DND-41 (cell line): ENCODE results near the gene SPDEF.
A peak's percentile ranks its signal among the peaks of the same experiment; 100 is the strongest.

Experiments
- ATAC-seq: fragments of 200-7000 bp; cut with Tn5 transposase; 3 replicates; pipeline ENCODE4 v1.9.1; 2021; ENCODE audit warnings: low read depth; ENCODE audit not compliant: insufficient read depth
- DNase-seq: peaks from one replicate; pipeline ENCODE4 v3.0.0-alpha.2; 2020
- H2AFZ ChIP-seq: 2 replicates; pipeline ENCODE4 v1.6.0; 2012; ENCODE audit warnings: low read depth, low read length
- H3K27ac ChIP-seq: 2 replicates; pipeline ENCODE4 v1.5.1; 2012; ENCODE audit warnings: low read length, inconsistent platforms
- H3K27me3 ChIP-seq: fragments of 200-600 bp; sonication (generic); 2 replicates; pipeline ENCODE4 v1.6.0; 2012; ENCODE audit warnings: low read length, mild to moderate bottlenecking, inconsistent platforms; ENCODE audit not compliant: insufficient read depth, poor library complexity
- H3K36me3 ChIP-seq: 2 replicates; pipeline ENCODE4 v1.5.1; 2012; ENCODE audit warnings: low read length, inconsistent platforms; ENCODE audit not compliant: insufficient read depth
- H3K4me1 ChIP-seq: 2 replicates; pipeline ENCODE4 v1.5.1; 2012; ENCODE audit warnings: mild to moderate bottlenecking, low read length; ENCODE audit not compliant: insufficient read depth
- H3K4me2 ChIP-seq: 2 replicates; pipeline ENCODE4 v1.6.0; 2012; ENCODE audit warnings: mild to moderate bottlenecking, moderate library complexity, low read length, inconsistent platforms; ENCODE audit not compliant: insufficient read depth
- H3K4me3 ChIP-seq, 2 experiments: fragments of 200-600 bp in 1 of 2; shearing (Covaris generic) in 1 of 2; 2 replicates each; pipeline ENCODE4 v1.5.1; 2012 to 2016; ENCODE audit warnings: inconsistent platforms in 2 of 2, low read length in 2 of 2, mild to moderate bottlenecking in 2 of 2, low read depth in 1 of 2, moderate library complexity in 1 of 2
- H3K79me2 ChIP-seq: 2 replicates; pipeline ENCODE4 v1.6.0; 2012; ENCODE audit warnings: low read length, inconsistent platforms; ENCODE audit not compliant: insufficient read depth
- H3K9ac ChIP-seq: 2 replicates; pipeline ENCODE4 v1.6.0; 2012; ENCODE audit warnings: low read depth, mild to moderate bottlenecking, inconsistent platforms, low read length, moderate library complexity
- H3K9me3 ChIP-seq: 2 replicates; pipeline ENCODE4 v1.5.1; 2012; ENCODE audit warnings: low read length, moderate library complexity, mild to moderate bottlenecking, inconsistent platforms; ENCODE audit not compliant: insufficient read depth, severe bottlenecking
- H4K20me1 ChIP-seq: 2 replicates; pipeline ENCODE4 v1.6.0; 2012; ENCODE audit warnings: low read length; ENCODE audit not compliant: insufficient read depth
- EZH2 ChIP-seq: IDR thresholded peaks from 3 replicates; pipeline ENCODE4 v1.6.1; 2012; ENCODE audit warnings: borderline replicate concordance, low read depth, mild to moderate bottlenecking, moderate library complexity, low read length, inconsistent platforms; ENCODE audit not compliant: severe bottlenecking
- TF ChIP-seq, protein P1 (sequence below): IDR thresholded peaks from 2 replicates; pipeline ENCODE4 v1.5.1; 2012; ENCODE audit warnings: borderline replicate concordance, low read length, moderate library complexity, mild to moderate bottlenecking; ENCODE audit not compliant: poor library complexity, severe bottlenecking; ENCODE audit errors: extremely low read depth

SPDEF gene

DNA sequence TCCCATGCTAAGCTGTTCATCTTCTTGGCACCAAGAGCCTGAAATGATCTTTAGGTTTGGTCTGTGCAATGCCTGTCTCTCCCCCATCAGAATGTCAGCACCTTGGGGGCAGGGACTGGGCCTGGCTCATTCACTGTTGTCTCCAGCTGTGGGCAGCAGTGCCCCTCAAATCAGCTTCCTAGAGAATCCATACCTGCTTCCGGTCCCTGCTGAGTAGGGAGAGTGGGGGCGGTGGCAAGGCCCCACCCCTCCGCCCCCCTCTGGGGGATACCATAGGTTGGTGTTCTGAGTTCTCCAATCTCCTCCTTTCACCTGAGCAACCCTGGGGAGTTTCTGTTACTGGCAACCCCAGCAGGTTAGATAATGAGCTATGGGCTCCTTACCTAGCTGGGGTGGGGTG, 19.2 kb upstream of the SPDEF start:
- no peak for TF ChIP-seq EZH2
- TF ChIP-seq, protein P1, sequence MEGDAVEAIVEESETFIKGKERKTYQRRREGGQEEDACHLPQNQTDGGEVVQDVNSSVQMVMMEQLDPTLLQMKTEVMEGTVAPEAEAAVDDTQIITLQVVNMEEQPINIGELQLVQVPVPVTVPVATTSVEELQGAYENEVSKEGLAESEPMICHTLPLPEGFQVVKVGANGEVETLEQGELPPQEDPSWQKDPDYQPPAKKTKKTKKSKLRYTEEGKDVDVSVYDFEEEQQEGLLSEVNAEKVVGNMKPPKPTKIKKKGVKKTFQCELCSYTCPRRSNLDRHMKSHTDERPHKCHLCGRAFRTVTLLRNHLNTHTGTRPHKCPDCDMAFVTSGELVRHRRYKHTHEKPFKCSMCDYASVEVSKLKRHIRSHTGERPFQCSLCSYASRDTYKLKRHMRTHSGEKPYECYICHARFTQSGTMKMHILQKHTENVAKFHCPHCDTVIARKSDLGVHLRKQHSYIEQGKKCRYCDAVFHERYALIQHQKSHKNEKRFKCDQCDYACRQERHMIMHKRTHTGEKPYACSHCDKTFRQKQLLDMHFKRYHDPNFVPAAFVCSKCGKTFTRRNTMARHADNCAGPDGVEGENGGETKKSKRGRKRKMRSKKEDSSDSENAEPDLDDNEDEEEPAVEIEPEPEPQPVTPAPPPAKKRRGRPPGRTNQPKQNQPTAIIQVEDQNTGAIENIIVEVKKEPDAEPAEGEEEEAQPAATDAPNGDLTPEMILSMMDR, result no peak
- no peaks in the 10 kb centered on the region for H3K36me3 ChIP-seq
- H3K9ac ChIP-seq, result no peak overlapping the region

DNA sequence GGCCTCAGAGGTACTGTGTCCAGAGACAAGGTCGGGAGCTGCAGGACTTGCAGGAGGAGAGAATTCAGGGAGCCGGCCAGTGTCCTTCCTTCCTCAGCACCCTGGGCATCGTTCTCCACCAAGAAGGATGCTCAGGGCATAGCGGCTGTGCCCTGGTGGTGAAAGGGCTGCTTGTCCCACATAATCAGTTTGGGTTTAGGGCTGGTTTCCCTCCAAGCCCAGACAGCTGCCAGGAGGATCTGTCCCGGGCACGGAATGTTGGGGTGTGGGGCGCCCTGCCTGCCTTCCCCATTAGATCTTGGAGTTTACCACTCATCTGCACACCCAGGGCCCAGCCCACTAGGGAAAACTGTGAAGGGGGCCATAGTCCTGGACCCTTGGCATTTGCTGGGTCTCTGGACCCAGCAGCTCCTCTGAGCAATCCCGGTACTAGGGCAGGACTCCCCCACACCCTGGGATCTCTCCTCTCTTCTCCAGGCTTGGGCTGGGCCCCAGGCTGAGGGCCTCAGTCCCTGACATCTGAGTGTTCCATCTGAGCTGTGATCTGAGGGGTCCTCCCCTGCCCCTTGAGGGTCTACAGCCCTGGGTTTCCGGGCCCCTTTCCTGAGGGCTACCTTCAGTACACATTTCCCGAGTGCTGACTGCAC, 18.6 kb upstream of the SPDEF start:
- no peak overlapping the region for H2AFZ ChIP-seq
- no peaks in the 10 kb centered on the region for H3K27me3 ChIP-seq
- H4K20me1 ChIP-seq, result peaks cover 3% of the 10 kb centered on the region; the same call in 1 of the 2 replicates
- TF ChIP-seq EZH2, result no peak
- TF ChIP-seq, protein P1, result no peak
- DNase-seq (no peak), ATAC-seq (peak; percentile 13; the same call in 2 of the 3 replicates)
- no peak overlapping the region for H3K4me2 ChIP-seq
- H3K27ac ChIP-seq, result no peak overlapping the region
- no peaks in the 10 kb centered on the region for H3K9me3 ChIP-seq
- H3K36me3 ChIP-seq, result no peaks in the 10 kb centered on the region
- H3K4me1 ChIP-seq, result no peaks in the 10 kb centered on the region
- H3K9ac ChIP-seq, result no peak overlapping the region
- no peaks in the 10 kb centered on the region for H3K79me2 ChIP-seq
- H3K4me3 ChIP-seq, result no peak overlapping the region

More for the DNA sequence above, 19.2 kb upstream of the SPDEF start:
- no peaks in the 10 kb centered on the region for H3K79me2 ChIP-seq
- H3K27me3 ChIP-seq, result no peaks in the 10 kb centered on the region
- H3K9me3 ChIP-seq, result no peaks in the 10 kb centered on the region
- no peak overlapping the region for H3K4me2 ChIP-seq
- H3K27ac ChIP-seq, result no peak overlapping the region
- DNase-seq (no peak), ATAC-seq (0 out of 3 replicates have a peak, but pooled peaks have one; percentile 16)
- peaks cover 3% of the 10 kb centered on the region; the same call in 1 of the 2 replicates for H4K20me1 ChIP-seq
- no peaks in the 10 kb centered on the region for H3K4me1 ChIP-seq
- H3K4me3 ChIP-seq, result no peak overlapping the region
- no peak overlapping the region for H2AFZ ChIP-seq

DNA sequence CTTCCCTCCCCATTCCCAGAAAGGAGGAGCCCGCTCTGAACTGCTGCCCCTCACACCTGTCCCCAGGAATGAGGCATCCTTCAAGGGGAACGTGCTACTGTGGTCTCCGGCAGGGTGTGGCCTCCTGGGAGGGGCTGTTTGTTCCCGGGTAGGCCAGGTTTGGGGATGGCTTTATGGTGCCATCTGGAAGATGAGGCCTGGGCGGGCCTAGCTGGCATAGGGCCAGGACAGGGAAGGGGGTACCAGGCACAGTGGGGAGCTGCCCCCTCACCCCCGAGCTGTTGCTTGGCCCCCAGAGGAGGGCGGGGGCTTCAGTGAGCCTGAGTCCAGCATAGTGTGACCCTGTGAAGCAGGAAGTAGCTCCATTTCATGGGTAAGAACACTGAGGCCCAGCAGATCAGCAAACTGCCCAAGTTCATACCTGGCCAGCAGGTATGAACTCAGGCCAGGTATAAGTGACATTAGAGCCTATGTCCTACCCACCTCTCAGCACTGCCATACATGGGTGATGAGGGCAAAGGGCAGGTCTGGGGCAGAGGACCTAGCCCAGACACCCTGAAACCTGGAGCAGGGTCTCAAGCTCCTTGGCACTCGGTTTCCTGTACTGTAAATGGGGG, 17.5 kb upstream of the SPDEF start:
- H3K36me3 ChIP-seq, result no peaks in the 10 kb centered on the region
- no peaks in the 10 kb centered on the region for H3K9me3 ChIP-seq
- H4K20me1 ChIP-seq, result peaks cover 3% of the 10 kb centered on the region; the same call in 1 of the 2 replicates
- H3K27me3 ChIP-seq, result no peaks in the 10 kb centered on the region
- ATAC-seq (no peak), DNase-seq (no peak)
- H3K27ac ChIP-seq, result no peak overlapping the region
- no peaks in the 10 kb centered on the region for H3K4me1 ChIP-seq
- H3K9ac ChIP-seq, result no peak overlapping the region
- H2AFZ ChIP-seq, result no peak overlapping the region
- H3K4me3 ChIP-seq, result no peak overlapping the region
- H3K4me2 ChIP-seq, result no peak overlapping the region
- no peaks in the 10 kb centered on the region for H3K79me2 ChIP-seq
- TF ChIP-seq, protein P1, result no peak
- no peak for TF ChIP-seq EZH2
